Gastrocnemius medialis (tissue), 4 donors: Measurements from ENCODE around the gene NRSN1.

Experiments
- CTCF ChIP-seq, 5 experiments: fragments of 450-650 bp in 3 of 5; fragments of 200-600 bp in 2 of 5; sonication (generic) in 2 of 5; IDR thresholded peaks in 4 of 5; conservative IDR thresholded peaks in 1 of 5; 1 replicate in 4 of 5; 2 replicates in 1 of 5; pipeline ENCODE4 v1.5.1; 2016 to 2019; ENCODE audit warnings: antibody characterized with exemption in 5 of 5, mild to moderate bottlenecking in 3 of 5, moderate library complexity in 3 of 5
- POLR2A ChIP-seq, 2 donors: fragments of 450-650 bp; IDR thresholded peaks; one replicate each; pipeline ENCODE4 v1.6.1; 2017; ENCODE audit warnings: antibody characterized with exemption in 2 of 2, mild to moderate bottlenecking in 2 of 2, moderate library complexity in 2 of 2

- TF ChIP-seq CTCF (IDR thresholded peaks at IDR 0.05 in 4 of 5, conservative IDR thresholded peaks at IDR 0.05 in 1 of 5): no peak
- TF ChIP-seq POLR2A (IDR thresholded peaks at IDR 0.05): no peak
These were observed 65.3 kb downstream of the NRSN1 start for GRCh38 chr6:24191346-24191745.
